ENCODE measurements around the gene MC5R. TPM values are rescaled to one million over a fixed set of nuclear protein-coding genes. Genes with fewer than 3 reads are reported as not detected.
A peak's percentile ranks its signal among the peaks of the same experiment; 100 is the strongest.

The MC5R gene
- total and polyA plus RNA-seq, 2 experiments from 2014 or later = 0.11 TPM; not detected in 1

DNA sequence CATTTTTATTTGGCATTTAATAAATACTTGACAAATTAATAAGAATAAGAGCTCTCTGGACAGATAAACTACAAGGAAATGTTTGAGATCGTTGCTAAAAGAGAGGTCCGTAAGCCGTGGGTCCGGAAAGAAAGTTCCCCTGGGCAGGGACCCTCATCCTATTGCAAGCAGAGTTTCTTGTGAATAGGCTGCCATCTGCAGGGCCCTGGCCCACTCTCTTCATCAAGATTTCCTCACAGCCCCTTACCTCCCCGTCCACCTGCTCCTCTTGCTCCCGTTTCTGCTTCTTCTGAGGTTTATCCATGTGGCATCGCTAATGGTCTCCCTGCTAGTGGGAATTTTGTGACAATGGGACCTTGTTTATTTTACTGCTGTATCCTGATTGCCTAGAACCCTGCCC is 30.1 kb upstream of the MC5R start:
- Histone ChIP-seq H3K36me3 (ENCODE audit: insufficient read depth) (no peaks in the 10 kb centered on the region), H3K4me3 (no peak overlapping the region), H3K4me1 (ENCODE audit: insufficient read depth) (no peaks in the 10 kb centered on the region), H3K4me2 (no peak overlapping the region), H3F3A (replicated peaks; ENCODE audit: low read depth) (no peaks in the 10 kb centered on the region), H3K27ac (ENCODE audit: low read depth) (no peak overlapping the region), H4K20me1 (replicated peaks; ENCODE audit: insufficient read depth) (no peaks in the 10 kb centered on the region), H3K79me2 (replicated peaks; ENCODE audit: insufficient read depth) (no peaks in the 10 kb centered on the region), H2AFZ (0 out of 2 replicates have a peak overlapping the region, but pooled peaks have one; percentile 53), H3K27me3 (ENCODE audit: insufficient read depth) (no peaks in the 10 kb centered on the region), H3K9me2 (ENCODE audit: insufficient read depth) (no peaks in the 10 kb centered on the region)
- H3K36me3 Mint-ChIP-seq (ENCODE audit: low read depth) = no peaks in the 10 kb centered on the region
- peak; percentile 64 for DNase-seq (ENCODE audit: low spot score)
- peaks cover 3% of the 10 kb centered on the region for H3K27me3 Mint-ChIP-seq (ENCODE audit: insufficient read depth, low read depth, poor library complexity)
- ATAC-seq = peak; percentile 81
- H3K4me3 Mint-ChIP-seq = no peak overlapping the region
- peaks cover 14% of the 10 kb centered on the region; the same call in 2 of the 3 replicates for H3K4me1 Mint-ChIP-seq
- H3K27ac Mint-ChIP-seq = no peak overlapping the region
- TF ChIP-seq JUNB (IDR thresholded peaks at IDR 0.05; ENCODE audit: unreplicated experiment) (peak; percentile 43), NANOG (IDR thresholded peaks at IDR 0.05; ENCODE audit: borderline replicate concordance) (no peak)
- TF ChIP-seq, protein P1, sequence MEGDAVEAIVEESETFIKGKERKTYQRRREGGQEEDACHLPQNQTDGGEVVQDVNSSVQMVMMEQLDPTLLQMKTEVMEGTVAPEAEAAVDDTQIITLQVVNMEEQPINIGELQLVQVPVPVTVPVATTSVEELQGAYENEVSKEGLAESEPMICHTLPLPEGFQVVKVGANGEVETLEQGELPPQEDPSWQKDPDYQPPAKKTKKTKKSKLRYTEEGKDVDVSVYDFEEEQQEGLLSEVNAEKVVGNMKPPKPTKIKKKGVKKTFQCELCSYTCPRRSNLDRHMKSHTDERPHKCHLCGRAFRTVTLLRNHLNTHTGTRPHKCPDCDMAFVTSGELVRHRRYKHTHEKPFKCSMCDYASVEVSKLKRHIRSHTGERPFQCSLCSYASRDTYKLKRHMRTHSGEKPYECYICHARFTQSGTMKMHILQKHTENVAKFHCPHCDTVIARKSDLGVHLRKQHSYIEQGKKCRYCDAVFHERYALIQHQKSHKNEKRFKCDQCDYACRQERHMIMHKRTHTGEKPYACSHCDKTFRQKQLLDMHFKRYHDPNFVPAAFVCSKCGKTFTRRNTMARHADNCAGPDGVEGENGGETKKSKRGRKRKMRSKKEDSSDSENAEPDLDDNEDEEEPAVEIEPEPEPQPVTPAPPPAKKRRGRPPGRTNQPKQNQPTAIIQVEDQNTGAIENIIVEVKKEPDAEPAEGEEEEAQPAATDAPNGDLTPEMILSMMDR (conservative IDR thresholded peaks at IDR 0.05; ENCODE audit: low read depth in 2 of 2) = peak; percentile 28 to 56; a peak in 3 of 4 replicates
- H3K9me3 Mint-ChIP-seq = no peaks in the 10 kb centered on the region; the same call in 2 of the 3 replicates

DNA sequence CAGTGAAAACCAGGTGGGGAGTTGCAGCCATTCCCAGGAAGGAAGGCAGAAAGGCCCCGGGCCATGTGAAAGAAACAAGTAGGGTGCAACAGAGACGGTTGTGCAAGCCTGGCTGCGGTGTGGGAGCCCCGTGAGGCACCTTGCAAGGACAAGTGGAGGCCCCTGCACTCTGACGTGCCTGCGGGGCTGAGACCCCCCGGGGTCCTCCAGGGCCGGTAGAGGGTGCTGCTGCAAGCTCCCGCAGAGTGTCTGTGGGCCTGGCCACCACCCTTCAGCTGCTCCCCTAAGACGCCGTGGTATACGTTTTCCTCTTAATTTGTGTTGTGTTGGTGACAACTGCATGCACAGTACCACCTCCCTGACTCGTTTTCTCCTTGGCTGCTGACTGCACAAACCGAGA is 27.4 kb upstream of the MC5R start:
- H3F3A ChIP-seq (replicated peaks; ENCODE audit: low read depth) = no peaks in the 10 kb centered on the region
- H3K4me3 Mint-ChIP-seq = no peak overlapping the region
- ATAC-seq (no peak), DNase-seq (ENCODE audit: low spot score) (no peak)
- H3K27ac Mint-ChIP-seq = no peak overlapping the region
- H2AFZ ChIP-seq = no peak overlapping the region
- H3K79me2 ChIP-seq (replicated peaks; ENCODE audit: insufficient read depth) = no peaks in the 10 kb centered on the region
- H3K4me3 ChIP-seq = no peak overlapping the region
- H3K9me2 ChIP-seq (ENCODE audit: insufficient read depth) = no peaks in the 10 kb centered on the region
- TF ChIP-seq, protein P1 (conservative IDR thresholded peaks at IDR 0.05; ENCODE audit: low read depth in 2 of 2) = 0 out of 4 replicates have a peak, but pooled peaks of 1 of the 2 experiments have one; percentile 4
- no peak for TF ChIP-seq ZNF114 (CRISPR knock-in tag; IDR thresholded peaks at IDR 0.05)
- H3K27me3 ChIP-seq (ENCODE audit: insufficient read depth) = peaks cover 10% of the 10 kb centered on the region
- peaks cover 29% of the 10 kb centered on the region for H3K4me1 Mint-ChIP-seq
- H3K4me2 ChIP-seq = no peak overlapping the region
- H3K4me1 ChIP-seq (ENCODE audit: insufficient read depth) = no peaks in the 10 kb centered on the region; the same call in 1 of the 2 replicates
- H3K9me3 Mint-ChIP-seq = peaks cover 3% of the 10 kb centered on the region; the same call in 1 of the 3 replicates
- no peak overlapping the region for H3K27ac ChIP-seq (ENCODE audit: low read depth)
- H3K36me3 ChIP-seq (ENCODE audit: insufficient read depth) = no peaks in the 10 kb centered on the region
- H3K36me3 Mint-ChIP-seq (ENCODE audit: low read depth) = no peaks in the 10 kb centered on the region
- H3K27me3 Mint-ChIP-seq (ENCODE audit: insufficient read depth, low read depth, poor library complexity) = peaks cover 16% of the 10 kb centered on the region
- no peaks in the 10 kb centered on the region for H4K20me1 ChIP-seq (replicated peaks; ENCODE audit: insufficient read depth)

DNA sequence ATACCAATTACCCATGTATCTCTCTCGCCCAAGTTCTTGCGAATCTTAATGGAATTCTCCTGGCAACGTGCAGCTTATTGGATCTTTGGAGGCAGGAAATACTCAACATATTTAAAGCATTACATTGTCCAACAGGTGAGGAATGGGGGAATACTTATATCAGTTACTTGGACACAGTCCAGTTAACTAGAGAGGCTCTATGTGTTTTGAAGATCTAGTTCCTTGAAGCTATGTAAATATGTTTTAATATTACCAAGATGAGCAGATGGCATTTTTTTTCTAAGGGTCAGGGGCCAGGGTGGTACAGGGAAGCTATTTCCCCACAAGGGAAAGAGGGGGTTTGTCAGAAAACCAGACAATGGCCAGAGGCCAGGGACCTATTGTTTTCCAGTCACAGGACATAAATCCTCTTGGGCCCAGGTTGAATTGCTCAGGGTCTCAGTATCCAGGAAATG is 26.8 kb upstream of the MC5R start:
- H3K36me3 Mint-ChIP-seq (ENCODE audit: low read depth) = no peaks in the 10 kb centered on the region
- no peaks in the 10 kb centered on the region for H4K20me1 ChIP-seq (replicated peaks; ENCODE audit: insufficient read depth)
- no peak overlapping the region for H3K27ac Mint-ChIP-seq
- peaks cover 18% of the 10 kb centered on the region for H3K27me3 Mint-ChIP-seq (ENCODE audit: insufficient read depth, low read depth, poor library complexity)
- H3K4me1 ChIP-seq (ENCODE audit: insufficient read depth) = no peaks in the 10 kb centered on the region; the same call in 1 of the 2 replicates
- peaks cover 29% of the 10 kb centered on the region for H3K4me1 Mint-ChIP-seq
- no peak overlapping the region for H3K4me3 Mint-ChIP-seq
- ATAC-seq (no peak), DNase-seq (ENCODE audit: low spot score) (no peak)
- no peak overlapping the region for H3K27ac ChIP-seq (ENCODE audit: low read depth)
- no peak overlapping the region for H3K4me2 ChIP-seq
- 0 out of 2 replicates have a peak overlapping the region, but pooled peaks have one; percentile 0 for H2AFZ ChIP-seq
- H3K9me2 ChIP-seq (ENCODE audit: insufficient read depth) = no peaks in the 10 kb centered on the region
- H3K36me3 ChIP-seq (ENCODE audit: insufficient read depth) = no peaks in the 10 kb centered on the region
- H3K9me3 Mint-ChIP-seq = peaks cover 3% of the 10 kb centered on the region; the same call in 1 of the 3 replicates
- peaks cover 14% of the 10 kb centered on the region for H3K27me3 ChIP-seq (ENCODE audit: insufficient read depth)
- no peaks in the 10 kb centered on the region for H3F3A ChIP-seq (replicated peaks; ENCODE audit: low read depth)
- TF ChIP-seq, protein P2, sequence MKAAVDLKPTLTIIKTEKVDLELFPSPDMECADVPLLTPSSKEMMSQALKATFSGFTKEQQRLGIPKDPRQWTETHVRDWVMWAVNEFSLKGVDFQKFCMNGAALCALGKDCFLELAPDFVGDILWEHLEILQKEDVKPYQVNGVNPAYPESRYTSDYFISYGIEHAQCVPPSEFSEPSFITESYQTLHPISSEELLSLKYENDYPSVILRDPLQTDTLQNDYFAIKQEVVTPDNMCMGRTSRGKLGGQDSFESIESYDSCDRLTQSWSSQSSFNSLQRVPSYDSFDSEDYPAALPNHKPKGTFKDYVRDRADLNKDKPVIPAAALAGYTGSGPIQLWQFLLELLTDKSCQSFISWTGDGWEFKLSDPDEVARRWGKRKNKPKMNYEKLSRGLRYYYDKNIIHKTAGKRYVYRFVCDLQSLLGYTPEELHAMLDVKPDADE (IDR thresholded peaks at IDR 0.05) = no peak
- no peaks in the 10 kb centered on the region for H3K79me2 ChIP-seq (replicated peaks; ENCODE audit: insufficient read depth)
- H3K4me3 ChIP-seq = no peak overlapping the region
